H1 (cell line): Measurements from ENCODE around the gene TLK1. TPM values are rescaled to one million over a fixed set of nuclear protein-coding genes. Genes with fewer than 3 reads are reported as not detected.
"Not testable (repeated sequence)": the region's sequence is repeated elsewhere in the genome, so short reads cannot be mapped to it uniquely, and the experiment has no call there.

ENCODE experiments used
- CTCF ChIA-PET: fragments of 300-600 bp; sonication (Branson Sonifier 250); formaldehyde crosslinking; loops from one replicate; lab custom pipeline; 2021; ENCODE audit not compliant: partially characterized antibody; lab: Charles Lee
- POLR2A ChIA-PET: fragments of 300-600 bp; sonication (Branson Sonifier 250); formaldehyde crosslinking; loops from one replicate; lab custom pipeline; 2021; ENCODE audit warnings: inconsistent platforms; ENCODE audit not compliant: partially characterized antibody; lab: Charles Lee
- DNase-seq, 2 experiments: peaks; one replicate each; pipeline versions ENCODE4 v3.0.0 to v3.0.0-alpha.2; 2010 to 2022; ENCODE audit warnings: low spot score in 2 of 2, low read depth in 1 of 2, mixed read lengths in 1 of 2
- FAIRE-seq: peaks from 2 replicates; lab custom pipeline; 2011; peaks lifted over from hg19 to GRCh38; lab: Jason Lieb, UNC
- H2AFZ ChIP-seq: 2 replicates; pipeline ENCODE4 v1.8.1; 2012; ENCODE audit warnings: low read length, inconsistent platforms
- H2AK5ac ChIP-seq: 2 replicates; pipeline ENCODE4 v1.6.1; 2013; ENCODE audit warnings: low read depth, low read length
- H2BK120ac ChIP-seq: replicated peaks from 2 replicates; pipeline ENCODE3; 2013; ENCODE audit warnings: low read depth, low read length, inconsistent platforms
- H2BK12ac ChIP-seq: 2 replicates; pipeline ENCODE4 v1.6.1; 2013; ENCODE audit warnings: low read depth, low read length
- H2BK15ac ChIP-seq: 2 replicates; pipeline ENCODE4 v1.6.1; 2013; ENCODE audit warnings: low read length
- H2BK20ac ChIP-seq: 2 replicates; pipeline ENCODE4 v1.6.1; 2013; ENCODE audit warnings: low read length
- H2BK5ac ChIP-seq: 2 replicates; pipeline ENCODE4 v1.6.1; 2013; ENCODE audit warnings: low read depth, low read length
- H3K14ac ChIP-seq: 2 replicates; pipeline ENCODE4 v1.6.1; 2013; ENCODE audit warnings: inconsistent platforms; ENCODE audit not compliant: insufficient read length
- H3K18ac ChIP-seq: 2 replicates; pipeline ENCODE4 v1.6.1; 2013; ENCODE audit warnings: low read length; ENCODE audit errors: extremely low read depth
- H3K23ac ChIP-seq: 2 replicates; pipeline ENCODE4 v1.6.1; 2013; ENCODE audit warnings: inconsistent platforms; ENCODE audit not compliant: insufficient read length
- H3K23me2 ChIP-seq: 2 replicates; pipeline ENCODE4 v1.6.1; 2013; ENCODE audit warnings: low read depth, low read length
- H3K27ac ChIP-seq: 2 replicates; pipeline ENCODE4 v1.6.1; 2011; ENCODE audit warnings: low read depth, low read length, inconsistent platforms
- H3K27me3 ChIP-seq, 4 experiments: replicated peaks in 1 of 4; 1 replicate in 1 of 4; 2 replicates in 3 of 4; pipeline versions ENCODE4 v1.6.1 to v1.8.1; 2011 to 2013; ENCODE audit warnings: low read length in 3 of 4, mild to moderate bottlenecking in 3 of 4, inconsistent platforms in 2 of 4, mixed read lengths in 2 of 4, moderate library complexity in 1 of 4; ENCODE audit not compliant: control insufficient read depth in 3 of 4, insufficient read depth in 3 of 4; ENCODE audit errors: extremely low read depth in 1 of 4
- H3K36me3 ChIP-seq, 4 experiments: 2 replicates each; pipeline versions ENCODE4 v1.6.1 to v1.8.1; 2011 to 2013; ENCODE audit warnings: mild to moderate bottlenecking in 4 of 4, low read length in 3 of 4, moderate library complexity in 2 of 4, control low read depth in 1 of 4, inconsistent platforms in 1 of 4; ENCODE audit not compliant: insufficient read depth in 4 of 4, control insufficient read depth in 2 of 4
- H3K4ac ChIP-seq: replicated peaks from 2 replicates; pipeline ENCODE3; 2013; ENCODE audit warnings: low read length, low read depth, mixed read lengths, inconsistent platforms; ENCODE audit not compliant: insufficient read length
- H3K4me1 ChIP-seq, 4 experiments: replicated peaks in 1 of 4; 1 replicate in 1 of 4; 2 replicates in 3 of 4; pipeline versions ENCODE4 v1.6.1 to v1.8.1; 2011 to 2013; ENCODE audit warnings: low read length in 3 of 4, inconsistent platforms in 2 of 4, mixed read lengths in 1 of 4; ENCODE audit not compliant: insufficient read depth in 4 of 4, control insufficient read depth in 3 of 4
- H3K4me2 ChIP-seq, 2 experiments: 2 replicates each; pipeline versions ENCODE4 v1.6.1 to v1.8.1; 2011 to 2013; ENCODE audit warnings: low read depth in 2 of 2, low read length in 2 of 2, control low read depth in 1 of 2, inconsistent platforms in 1 of 2, mild to moderate bottlenecking in 1 of 2; ENCODE audit not compliant: insufficient read depth in 1 of 2
- H3K4me3 ChIP-seq, 4 experiments: fragments of 200-600, 300-600 bp in 1 of 4; sonication (generic), shearing (Covaris generic), sonication (Bioruptor Twin) in 1 of 4; 2 replicates each; pipeline versions ENCODE4 v1.5.1 to v1.8.1; 2011 to 2016; ENCODE audit warnings: low read length in 4 of 4, low read depth in 3 of 4, control low read depth in 2 of 4, inconsistent platforms in 2 of 4, mild to moderate bottlenecking in 2 of 4, mixed read lengths in 1 of 4, moderate library complexity in 1 of 4; ENCODE audit not compliant: insufficient read depth in 2 of 4; ENCODE audit errors: extremely low read depth in 1 of 4
- H3K56ac ChIP-seq: replicated peaks from 2 replicates; pipeline ENCODE3; 2013; ENCODE audit warnings: low read depth, mild to moderate bottlenecking, mixed read lengths, low read length, inconsistent platforms; ENCODE audit not compliant: insufficient read length
- H3K79me1 ChIP-seq: 2 replicates; pipeline ENCODE4 v1.6.1; 2013; ENCODE audit warnings: low read depth, low read length, control low read depth
- H3K79me2 ChIP-seq, 2 experiments: 2 replicates each; pipeline versions ENCODE4 v1.6.1 to v1.8.1; 2012 to 2013; ENCODE audit warnings: low read length in 2 of 2, mild to moderate bottlenecking in 2 of 2, inconsistent platforms in 1 of 2; ENCODE audit not compliant: insufficient read depth in 2 of 2, control insufficient read depth in 1 of 2
- H3K9ac ChIP-seq, 4 experiments: replicated peaks in 1 of 4; 1 replicate in 1 of 4; 2 replicates in 3 of 4; pipeline versions ENCODE4 v1.6.1 to v1.8.1; 2011 to 2013; ENCODE audit warnings: low read depth in 3 of 4, low read length in 3 of 4, control low read depth in 2 of 4, mild to moderate bottlenecking in 2 of 4, moderate library complexity in 2 of 4, inconsistent platforms in 1 of 4; ENCODE audit errors: extremely low read depth in 1 of 4
- H3K9me3 ChIP-seq, 2 experiments: 2 replicates each; pipeline versions ENCODE4 v1.6.1 to v1.8.1; 2012 to 2013; ENCODE audit warnings: mild to moderate bottlenecking in 2 of 2, moderate library complexity in 2 of 2, control low read depth in 1 of 2, inconsistent platforms in 1 of 2, low read depth in 1 of 2, low read length in 1 of 2, mixed read lengths in 1 of 2; ENCODE audit not compliant: insufficient read depth in 2 of 2
- H4K20me1 ChIP-seq, 2 experiments: replicated peaks in 1 of 2; 2 replicates each; pipeline versions ENCODE3 to v1.8.1; 2011 to 2013; ENCODE audit warnings: inconsistent platforms in 2 of 2, low read length in 2 of 2, mild to moderate bottlenecking in 1 of 2; ENCODE audit not compliant: insufficient read depth in 2 of 2, control insufficient read depth in 1 of 2
- H4K5ac ChIP-seq: 2 replicates; pipeline ENCODE4 v1.6.1; 2013; ENCODE audit warnings: low read length, low read depth, mixed read lengths, inconsistent platforms; ENCODE audit not compliant: insufficient read length
- H4K8ac ChIP-seq: 2 replicates; pipeline ENCODE4 v1.8.0; 2013; ENCODE audit warnings: mild to moderate bottlenecking, moderate library complexity, low read length, inconsistent platforms; ENCODE audit not compliant: insufficient read depth; ENCODE audit errors: extremely low read depth
- H4K91ac ChIP-seq: replicated peaks from 2 replicates; pipeline ENCODE3; 2013; ENCODE audit warnings: low read length, mixed read lengths, inconsistent platforms; ENCODE audit not compliant: insufficient read length
- CBX5 ChIP-seq: fragments of 300-800, 300-1000 bp; sonication (generic); IDR thresholded peaks from 2 replicates; pipeline ENCODE4 v1.7.1; 2016; ENCODE audit warnings: antibody characterized with exemption, low read length, low read depth
- FOSL1 ChIP-seq: IDR thresholded peaks from 2 replicates; pipeline ENCODE4 v1.6.1; 2011; ENCODE audit warnings: mild to moderate bottlenecking, low read depth, low read length, moderate library complexity; ENCODE audit not compliant: insufficient read depth
- JUND ChIP-seq: IDR thresholded peaks from 2 replicates; pipeline ENCODE4 v1.6.1; 2011; ENCODE audit warnings: mild to moderate bottlenecking, improper control_type of control experiment, low read length
- KDM4A ChIP-seq: IDR thresholded peaks from one replicate; pipeline ENCODE4 v1.7.1; 2012; ENCODE audit warnings: low read depth, mild to moderate bottlenecking, moderate library complexity, low read length, inconsistent platforms; ENCODE audit not compliant: severe bottlenecking
- SP4 ChIP-seq: IDR thresholded peaks from 2 replicates; pipeline ENCODE4 v1.6.1; 2012; ENCODE audit warnings: low read length, inconsistent platforms
- WGBS, 2 experiments: shearing (Covaris generic) in 1 of 2; methylation state at CpG; one replicate each; pipeline versions ENCODE4 v1.1.6 to v1.1.7; 2013 to 2015; ENCODE audit warnings: low lambda C conversion rate in 2 of 2, mixed read lengths in 2 of 2, inconsistent platforms in 1 of 2, low coverage in 1 of 2, missing lambda C conversion rate in 1 of 2; ENCODE audit not compliant: insufficient replicate concordance in 2 of 2, insufficient coverage in 1 of 2, insufficient read length in 1 of 2; ENCODE audit errors: extremely low coverage in 1 of 2, missing lambda C conversion rate in 1 of 2; 5-methylcytosine and 5-hydroxymethylcytosine counted together
- polyA plus RNA-seq, 7 experiments: library from polyadenylated mRNA; depleted of rRNA in 3 of 7; stranded (reverse) in 5 of 7; unstranded in 2 of 7; fragments of >200 nt in 5 of 7; fragments of 200-250 nt in 2 of 7; gene quantifications; 1 replicate in 5 of 7; 2 replicates in 1 of 7; 4 replicates in 1 of 7; pipeline versions ENCODE4 v1.2.1 to v1.2.3, GENCODE V29; 2011 to 2013; ENCODE audit warnings: missing spikeins in 2 of 7, mixed read lengths in 2 of 7
- total RNA-seq: library from RNA; stranded (reverse); fragmentation: NEBNext Ultra II Directional; extraction: Animal tissue kit (Norgen Biotek cat#: 25700); gene quantifications from 2 replicates; pipeline ENCODE4 v1.2.1, GENCODE V29; 2021
- TF ChIP-seq, protein P1 (sequence below): IDR thresholded peaks from 2 replicates; pipeline ENCODE4 v1.6.1; 2012; ENCODE audit warnings: low read length, inconsistent platforms

The TLK1 gene
- total and polyA plus RNA-seq, 2 of the 8 experiments (the other 6 are each of a cell fraction or from before 2014, with no cell fraction given): 11.2 to 102 TPM

DNA sequence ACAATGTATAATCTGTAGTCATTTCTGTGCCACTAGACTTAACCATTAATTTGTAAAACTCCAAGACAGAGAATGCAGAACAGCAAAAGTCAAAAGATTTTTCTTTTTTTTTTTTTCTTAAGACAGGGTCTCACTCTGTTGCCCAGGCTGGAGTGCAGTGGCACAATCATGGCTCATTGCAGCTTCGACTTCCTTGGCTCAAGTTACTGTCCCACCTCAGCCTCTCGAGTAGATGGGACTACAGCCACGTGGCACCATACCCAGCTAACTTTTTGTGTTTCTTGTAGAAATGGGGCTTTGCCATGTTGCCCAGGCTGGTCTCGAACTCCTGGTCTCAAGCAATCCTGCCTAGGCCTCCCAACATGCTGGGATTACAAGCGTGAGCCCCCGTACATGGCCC lies 80.1 kb downstream of the TLK1 start (continued):
- TF ChIP-seq KDM4A (no peak), SP4 (no peak), FOSL1 (no peak), JUND (no peak), CBX5 (no peak)
- TF ChIP-seq, protein P1, sequence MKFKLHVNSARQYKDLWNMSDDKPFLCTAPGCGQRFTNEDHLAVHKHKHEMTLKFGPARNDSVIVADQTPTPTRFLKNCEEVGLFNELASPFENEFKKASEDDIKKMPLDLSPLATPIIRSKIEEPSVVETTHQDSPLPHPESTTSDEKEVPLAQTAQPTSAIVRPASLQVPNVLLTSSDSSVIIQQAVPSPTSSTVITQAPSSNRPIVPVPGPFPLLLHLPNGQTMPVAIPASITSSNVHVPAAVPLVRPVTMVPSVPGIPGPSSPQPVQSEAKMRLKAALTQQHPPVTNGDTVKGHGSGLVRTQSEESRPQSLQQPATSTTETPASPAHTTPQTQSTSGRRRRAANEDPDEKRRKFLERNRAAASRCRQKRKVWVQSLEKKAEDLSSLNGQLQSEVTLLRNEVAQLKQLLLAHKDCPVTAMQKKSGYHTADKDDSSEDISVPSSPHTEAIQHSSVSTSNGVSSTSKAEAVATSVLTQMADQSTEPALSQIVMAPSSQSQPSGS: no peak

GRCh38 chr2:171076422-171076821 lies 84.3 kb downstream of the TLK1 start:
- H2BK15ac ChIP-seq, H2BK12ac ChIP-seq, H3K4me3 ChIP-seq, H4K8ac ChIP-seq, H3K79me1 ChIP-seq, H3K4ac ChIP-seq, H2BK20ac ChIP-seq, H3K18ac ChIP-seq, FAIRE-seq, POLR2A ChIA-PET, H3K27me3 ChIP-seq, H3K14ac ChIP-seq, H4K20me1 ChIP-seq, H3K4me1 ChIP-seq, H2BK120ac ChIP-seq, H2BK5ac ChIP-seq, H3K4me2 ChIP-seq, H3K27ac ChIP-seq, H3K36me3 ChIP-seq, H3K23ac ChIP-seq, H4K5ac ChIP-seq, H2AK5ac ChIP-seq, H3K23me2 ChIP-seq, DNase-seq, H2AFZ ChIP-seq, H3K56ac ChIP-seq, H3K9ac ChIP-seq, H4K91ac ChIP-seq, H3K9me3 ChIP-seq: not testable (repeated sequence)
- CTCF ChIA-PET: interaction anchor here (3.4 kb wide), 1 partner anchor 9 kb away, joined by 17 read pairs; no protein-coding TSS in a partner anchor
- H3K79me2 ChIP-seq: peaks cover 0 to 55% of the 10 kb centered on the region in 2 experiments; a peak in 2 of 4 replicates
- 93% methylated on average over 5 of the region's 7 CpGs; no CpG with 5 or more reads in 1 of the 2 experiments for WGBS, 2 experiments
